SK-N-SH (cell line): ENCODE results near the gene RSRC1. TPM values are rescaled to one million over a fixed set of nuclear protein-coding genes. Genes with fewer than 3 reads are reported as not detected.

Experiments used
- CHD2 ChIP-seq: fragments of 150-350 bp; IDR thresholded peaks from 2 replicates; pipeline ENCODE4 v1.6.1; 2018; ENCODE audit warnings: low read length; ENCODE audit not compliant: partially characterized antibody
- CTCF ChIP-seq: fragments of 200-600 bp; sonication (generic); IDR thresholded peaks from 2 replicates; pipeline ENCODE4 v1.6.1; 2017; ENCODE audit warnings: antibody characterized with exemption, mild to moderate bottlenecking, moderate library complexity
- ELF1 ChIP-seq: IDR thresholded peaks from 2 replicates; pipeline ENCODE4 v1.4.0; 2012
- EP300 ChIP-seq, 2 experiments: IDR thresholded peaks; 2 replicates each; pipeline versions ENCODE4 v1.4.0 to v1.6.1; 2012; ENCODE audit warnings: borderline replicate concordance in 1 of 2, low read depth in 1 of 2, low read length in 1 of 2
- EZH2phosphoT487 ChIP-seq: fragments of 200-600 bp; sonication (generic); IDR thresholded peaks from 2 replicates; pipeline ENCODE4 v1.6.1; 2017; ENCODE audit warnings: low read depth, mixed run types, mild to moderate bottlenecking, antibody characterized with exemption, moderate library complexity, borderline replicate concordance
- FOSL2 ChIP-seq: IDR thresholded peaks from 2 replicates; pipeline ENCODE4 v1.4.0; 2012; ENCODE audit warnings: low read depth, mild to moderate bottlenecking, moderate library complexity, borderline replicate concordance
- FOXJ3 ChIP-seq: sonication (generic); formaldehyde crosslinking; IDR thresholded peaks from 2 replicates; pipeline ENCODE4 v1.5.1; 2020; ENCODE audit warnings: mild to moderate bottlenecking, missing genetic modification reagents
- FOXM1 ChIP-seq: IDR thresholded peaks from 2 replicates; pipeline ENCODE4 v1.4.0; 2012; ENCODE audit warnings: low read depth, mild to moderate bottlenecking
- GABPA ChIP-seq: IDR thresholded peaks from 2 replicates; pipeline ENCODE4 v1.4.0; 2012; ENCODE audit warnings: low read depth, mild to moderate bottlenecking
- IRF3 ChIP-seq: fragments of 150-350 bp; IDR thresholded peaks from 2 replicates; pipeline ENCODE4 v1.6.1; 2016; ENCODE audit warnings: mild to moderate bottlenecking, low read depth, low read length
- MEF2A ChIP-seq: IDR thresholded peaks from 2 replicates; pipeline ENCODE4 v1.4.0; 2012; ENCODE audit warnings: low read depth, borderline replicate concordance
- MXI1 ChIP-seq: IDR thresholded peaks from 2 replicates; pipeline ENCODE4 v1.6.1; 2012; ENCODE audit warnings: mild to moderate bottlenecking, low read depth, low read length, improper control_type of control experiment
- NRF1 ChIP-seq: IDR thresholded peaks from 2 replicates; pipeline ENCODE4 v1.6.1; 2012; ENCODE audit warnings: low read depth, mild to moderate bottlenecking, low read length
- POLR2AphosphoS5 ChIP-seq: IDR thresholded peaks from 2 replicates; pipeline ENCODE4 v1.6.1; 2012; ENCODE audit warnings: low read depth, low read length
- RFX5 ChIP-seq: IDR thresholded peaks from 2 replicates; pipeline ENCODE4 v1.6.1; 2012; ENCODE audit warnings: mild to moderate bottlenecking, improper control_type of control experiment, low read length
- RXRA ChIP-seq: IDR thresholded peaks from 2 replicates; pipeline ENCODE4 v1.4.0; 2012; ENCODE audit warnings: low read depth, mild to moderate bottlenecking, borderline replicate concordance
- SIN3A ChIP-seq: IDR thresholded peaks from 2 replicates; pipeline ENCODE4 v1.6.1; 2012; ENCODE audit warnings: low read depth, mild to moderate bottlenecking, low read length, moderate library complexity, borderline replicate concordance
- SMC3 ChIP-seq: IDR thresholded peaks from 2 replicates; pipeline ENCODE4 v1.6.1; 2012; ENCODE audit warnings: low read depth, low read length, improper control_type of control experiment
- TCF12 ChIP-seq: IDR thresholded peaks from 2 replicates; pipeline ENCODE4 v1.4.0; 2012
- USF1 ChIP-seq: IDR thresholded peaks from 2 replicates; pipeline ENCODE4 v1.4.0; 2012; ENCODE audit warnings: low read depth, borderline replicate concordance
- USF2 ChIP-seq: fragments of 150-350 bp; IDR thresholded peaks from 2 replicates; pipeline ENCODE4 v1.6.1; 2017; ENCODE audit warnings: antibody characterized with exemption, low read length, low read depth, borderline replicate concordance
- YY1 ChIP-seq: IDR thresholded peaks from 2 replicates; pipeline ENCODE4 v1.4.0; 2012; ENCODE audit warnings: low read depth, mild to moderate bottlenecking
- ZBTB33 ChIP-seq: IDR thresholded peaks from 2 replicates; pipeline ENCODE4 v1.4.0; 2012; ENCODE audit warnings: low read depth, borderline replicate concordance
- polyA plus RNA-seq, 3 experiments: library from polyadenylated mRNA; depleted of rRNA; stranded (reverse); fragments of >200 nt; gene quantifications; 2 replicates each; pipeline ENCODE4 v1.2.3, GENCODE V29; 2012

Gene RSRC1
- polyA plus RNA-seq, 1 of the 3 experiments (the other 2 are of a cell fraction), result 4.5 TPM

GRCh38 chr3:158570999-158571702, 461.3 kb downstream of the RSRC1 start, which contains the start of gene MLF1 (continued):
- TF ChIP-seq YY1 (no peak), POLR2AphosphoS5 (peak; percentile 72), CTCF (no peak), RFX5 (peak; percentile 91), EZH2phosphoT487 (no peak), USF2 (peak; percentile 39), IRF3 (0 out of 2 replicates have a peak, but pooled peaks have one; percentile 9), USF1 (peak; percentile 77; the same call in 1 of the 2 replicates), FOXM1 (no peak), GABPA (no peak), ELF1 (no peak), RXRA (no peak), EP300 (IDR thresholded peaks at IDR 0.05; ENCODE audit: borderline replicate concordance in 1 of 2, low read depth in 1 of 2, low read length in 1 of 2) (no peak), FOSL2 (no peak), SIN3A (no peak), ZBTB33 (no peak), NRF1 (peak; percentile 57), CHD2 (peak; percentile 66), SMC3 (no peak), MXI1 (peak; percentile 83), MEF2A (no peak), TCF12 (no peak), FOXJ3 (CRISPR knock-in tag) (peak; percentile 77; the same call in 1 of the 2 replicates)
